ENCODE results near the gene EFCAB11.
"Not testable (repeated sequence)": the region's sequence is repeated elsewhere in the genome, so short reads cannot be mapped to it uniquely, and the experiment has no call there.

Gene EFCAB11

GRCh38 chr14:89884761-89885160 lies 69.8 kb downstream of the EFCAB11 start:
- Histone ChIP-seq H3K27ac (replicated peaks) (no peak overlapping the region), H3K4me3 (replicated peaks; ENCODE audit: insufficient read depth, low read length) (no peak overlapping the region), H3K27me3 (ENCODE audit: insufficient read depth, poor library complexity, severe bottlenecking) (no peaks in the 10 kb centered on the region)
- no peak for TF ChIP-seq CTCF (IDR thresholded peaks at IDR 0.05; ENCODE audit: insufficient read depth, low read length)
- TF ChIP-seq SPI1 (IDR thresholded peaks at IDR 0.05; ENCODE audit: borderline replicate concordance, low read depth), result no peak
- no peak for DNase-seq (ENCODE audit: low read depth in 1 of 2, low spot score in 1 of 2)

GRCh38 chr14:89881839-89882238 lies 72.7 kb downstream of the EFCAB11 start:
- no peak for DNase-seq (ENCODE audit: low read depth in 1 of 2, low spot score in 1 of 2)

GRCh38 chr14:89874091-89874490 lies 80.4 kb downstream of the EFCAB11 start:
- not testable (repeated sequence) for DNase-seq (ENCODE audit: low read depth in 1 of 2, low spot score in 1 of 2); H3K27me3 ChIP-seq (ENCODE audit: insufficient read depth, poor library complexity, severe bottlenecking); H3K27ac ChIP-seq (replicated peaks); H3K4me3 ChIP-seq (replicated peaks; ENCODE audit: insufficient read depth, low read length)

More at GRCh38 chr14:89881839-89882238, 72.7 kb downstream of the EFCAB11 start:
- TF ChIP-seq GABPA (IDR thresholded peaks at IDR 0.05; ENCODE audit: low read depth) (no peak), SPI1 (IDR thresholded peaks at IDR 0.05; ENCODE audit: borderline replicate concordance, low read depth) (peak; percentile 15; the same call in 1 of the 2 replicates)
- no peak overlapping the region for H3K4me3 ChIP-seq (replicated peaks; ENCODE audit: insufficient read depth, low read length)
- H3K27ac ChIP-seq (replicated peaks), result no peak overlapping the region
- H3K27me3 ChIP-seq (ENCODE audit: insufficient read depth, poor library complexity, severe bottlenecking), result no peaks in the 10 kb centered on the region

- no peak for TF ChIP-seq REST (IDR thresholded peaks at IDR 0.05; ENCODE audit: insufficient replicate concordance, low read depth)
- no peak for TF ChIP-seq GABPA (IDR thresholded peaks at IDR 0.05; ENCODE audit: low read depth)
- TF ChIP-seq CTCF (IDR thresholded peaks at IDR 0.05; ENCODE audit: insufficient read depth, low read length), result no peak
- no peak for TF ChIP-seq SPI1 (IDR thresholded peaks at IDR 0.05; ENCODE audit: borderline replicate concordance, low read depth)
- no peak for TF ChIP-seq POLR2AphosphoS5 (IDR thresholded peaks at IDR 0.05; ENCODE audit: low read depth)
- Histone ChIP-seq H3K4me3 (replicated peaks; ENCODE audit: insufficient read depth, low read length) (no peak overlapping the region), H3K27me3 (ENCODE audit: insufficient read depth, poor library complexity, severe bottlenecking) (no peaks in the 10 kb centered on the region), H3K27ac (replicated peaks) (no peak overlapping the region)
- no peak for DNase-seq (ENCODE audit: low read depth in 1 of 2, low spot score in 1 of 2)
Measured at GRCh38 chr14:89870316-89870715, 84.2 kb downstream of the EFCAB11 start.

- DNase-seq (ENCODE audit: low read depth in 1 of 2, low spot score in 1 of 2), result no peak
- TF ChIP-seq GABPA (IDR thresholded peaks at IDR 0.05; ENCODE audit: low read depth) (no peak), REST (IDR thresholded peaks at IDR 0.05; ENCODE audit: insufficient replicate concordance, low read depth) (no peak), CTCF (IDR thresholded peaks at IDR 0.05; ENCODE audit: insufficient read depth, low read length) (no peak), POLR2AphosphoS5 (IDR thresholded peaks at IDR 0.05; ENCODE audit: low read depth) (no peak), SPI1 (IDR thresholded peaks at IDR 0.05; ENCODE audit: borderline replicate concordance, low read depth) (no peak)
- H3K27me3 ChIP-seq (ENCODE audit: insufficient read depth, poor library complexity, severe bottlenecking), result no peaks in the 10 kb centered on the region
- H3K27ac ChIP-seq (replicated peaks), result no peak overlapping the region
- H3K4me3 ChIP-seq (replicated peaks; ENCODE audit: insufficient read depth, low read length), result no peak overlapping the region
Measured at GRCh38 chr14:89869606-89870005, 84.9 kb downstream of the EFCAB11 start.
